SK-N-SH (cell line): ENCODE data around the gene HK3. TPM values are rescaled to one million over a fixed set of nuclear protein-coding genes. Genes with fewer than 3 reads are reported as not detected.

Source experiments
- CTCF ChIA-PET: fragments of 300-600, 350-600 bp; formaldehyde crosslinking; extraction: SDS; loops from one replicate; lab custom pipeline; 2021; lab: Yijun Ruan, JAX
- POLR2A ChIA-PET: fragments of 350-600 bp; sonication (Branson Sonifier 250); formaldehyde crosslinking; extraction: SDS; loops from one replicate; lab custom pipeline; 2020; ENCODE audit warnings: antibody characterized with exemption, inconsistent platforms; lab: Yijun Ruan, JAX
- DNase-seq: peaks from one replicate; pipeline ENCODE4 v3.0.0; 2012
- H2AFZ ChIP-seq: fragments of 200-600 bp; sonication (generic); 2 replicates; pipeline ENCODE4 v1.8.1; 2016; ENCODE audit warnings: antibody characterized with exemption, mild to moderate bottlenecking, low read depth
- H3F3A ChIP-seq: fragments of 200-600 bp; sonication (generic); replicated peaks from 2 replicates; pipeline ENCODE3; 2016; ENCODE audit warnings: antibody characterized with exemption, mild to moderate bottlenecking; ENCODE audit not compliant: insufficient read depth
- H3K27ac ChIP-seq, 2 experiments: fragments of 200-500 bp in 1 of 2; fragments of 200-600 bp in 1 of 2; sonication (Bioruptor generic) in 1 of 2; sonication (generic), shearing (Covaris generic) in 1 of 2; 2 replicates each; pipeline versions ENCODE4 v1.5.1 to v1.6.1; 2014 to 2016; ENCODE audit warnings: low read depth in 2 of 2, inconsistent platforms in 1 of 2, low read length in 1 of 2, mild to moderate bottlenecking in 1 of 2, mixed read lengths in 1 of 2
- H3K27me3 ChIP-seq: fragments of 200-600 bp; sonication (generic), shearing (Covaris generic); 2 replicates; pipeline ENCODE4 v1.6.1; 2016; ENCODE audit warnings: mixed run types; ENCODE audit not compliant: insufficient read depth
- H3K36me3 ChIP-seq, 2 experiments: fragments of 200-500 bp in 1 of 2; fragments of 200-600 bp in 1 of 2; sonication (Bioruptor generic) in 1 of 2; sonication (generic) in 1 of 2; replicated peaks in 1 of 2; 2 replicates each; pipeline versions ENCODE3 to v1.5.1; 2014 to 2016; ENCODE audit warnings: low read length in 1 of 2, mild to moderate bottlenecking in 1 of 2; ENCODE audit not compliant: insufficient read depth in 2 of 2, control insufficient read depth in 1 of 2
- H3K4me1 ChIP-seq, 2 experiments: fragments of 200-500 bp in 1 of 2; fragments of 200-600 bp in 1 of 2; sonication (Bioruptor generic) in 1 of 2; sonication (generic), shearing (Covaris generic) in 1 of 2; 2 replicates each; pipeline versions ENCODE4 v1.5.1 to v1.6.1; 2014 to 2016; ENCODE audit warnings: low read depth in 1 of 2, low read length in 1 of 2, mixed run types in 1 of 2; ENCODE audit not compliant: insufficient read depth in 2 of 2, control insufficient read depth in 1 of 2
- H3K4me2 ChIP-seq: fragments of 200-600 bp; sonication (generic), shearing (Covaris generic); 2 replicates; pipeline ENCODE4 v1.6.1; 2017; ENCODE audit warnings: mixed run types
- H3K4me3 ChIP-seq, 2 experiments: fragments of 200-500 bp in 1 of 2; fragments of 200-600 bp in 1 of 2; sonication (Bioruptor generic) in 1 of 2; sonication (generic), shearing (Covaris generic) in 1 of 2; 2 replicates each; pipeline versions ENCODE4 v1.5.1 to v1.8.1; 2014 to 2016; ENCODE audit warnings: low read depth in 2 of 2, inconsistent platforms in 1 of 2, low read length in 1 of 2, mild to moderate bottlenecking in 1 of 2, mixed read lengths in 1 of 2, moderate library complexity in 1 of 2
- H3K79me2 ChIP-seq: fragments of 200-600 bp; sonication (generic); 2 replicates; pipeline ENCODE4 v1.8.1; 2017; ENCODE audit warnings: mild to moderate bottlenecking; ENCODE audit not compliant: insufficient read depth
- H3K9ac ChIP-seq: fragments of 200-600 bp; sonication (generic); 2 replicates; pipeline ENCODE4 v1.6.1; 2017; ENCODE audit warnings: mixed run types
- H3K9me2 ChIP-seq: fragments of 200-600 bp; sonication (generic); 2 replicates; pipeline ENCODE4 v1.6.1; 2017; ENCODE audit warnings: mixed run types
- H3K9me3 ChIP-seq: fragments of 200-600 bp; sonication (generic); 2 replicates; pipeline ENCODE4 v1.6.1; 2017; ENCODE audit warnings: mixed run types, mild to moderate bottlenecking, moderate library complexity
- H4K20me1 ChIP-seq: fragments of 200-600 bp; sonication (generic); 2 replicates; pipeline ENCODE4 v1.6.1; 2017; ENCODE audit warnings: mild to moderate bottlenecking, mixed run types; ENCODE audit not compliant: insufficient read depth
- CHD2 ChIP-seq: fragments of 150-350 bp; IDR thresholded peaks from 2 replicates; pipeline ENCODE4 v1.6.1; 2018; ENCODE audit warnings: low read length; ENCODE audit not compliant: partially characterized antibody
- ELF1 ChIP-seq: IDR thresholded peaks from 2 replicates; pipeline ENCODE4 v1.4.0; 2012
- EP300 ChIP-seq, 2 experiments: IDR thresholded peaks; 2 replicates each; pipeline versions ENCODE4 v1.4.0 to v1.6.1; 2012; ENCODE audit warnings: borderline replicate concordance in 1 of 2, low read depth in 1 of 2, low read length in 1 of 2
- GABPA ChIP-seq: IDR thresholded peaks from 2 replicates; pipeline ENCODE4 v1.4.0; 2012; ENCODE audit warnings: low read depth, mild to moderate bottlenecking
- IRF3 ChIP-seq: fragments of 150-350 bp; IDR thresholded peaks from 2 replicates; pipeline ENCODE4 v1.6.1; 2016; ENCODE audit warnings: mild to moderate bottlenecking, low read depth, low read length
- NFIC ChIP-seq: IDR thresholded peaks from 2 replicates; pipeline ENCODE4 v1.4.0; 2012; ENCODE audit warnings: borderline replicate concordance
- NRF1 ChIP-seq: IDR thresholded peaks from 2 replicates; pipeline ENCODE4 v1.6.1; 2012; ENCODE audit warnings: low read depth, mild to moderate bottlenecking, low read length
- RAD21 ChIP-seq: IDR thresholded peaks from 2 replicates; pipeline ENCODE4 v1.6.1; 2012; ENCODE audit warnings: mild to moderate bottlenecking, low read length
- REST ChIP-seq: IDR thresholded peaks from 2 replicates; pipeline ENCODE4 v1.6.1; 2012; ENCODE audit warnings: mild to moderate bottlenecking, low read depth, low read length, moderate library complexity
- RXRA ChIP-seq: IDR thresholded peaks from 2 replicates; pipeline ENCODE4 v1.4.0; 2012; ENCODE audit warnings: low read depth, mild to moderate bottlenecking, borderline replicate concordance
- TAF1 ChIP-seq: IDR thresholded peaks from 2 replicates; pipeline ENCODE4 v1.6.1; 2012; ENCODE audit warnings: low read depth, mild to moderate bottlenecking, low read length, moderate library complexity, borderline replicate concordance
- polyA plus RNA-seq, 3 experiments: library from polyadenylated mRNA; depleted of rRNA; stranded (reverse); fragments of >200 nt; gene quantifications; 2 replicates each; pipeline ENCODE4 v1.2.3, GENCODE V29; 2012
- TF ChIP-seq, protein P1 (sequence below): IDR thresholded peaks from 2 replicates; pipeline ENCODE4 v1.4.0; 2012; ENCODE audit warnings: low read depth, borderline replicate concordance
- TF ChIP-seq, protein P2 (sequence below): IDR thresholded peaks from 2 replicates; pipeline ENCODE4; 2012

HK3 gene
- polyA plus RNA-seq, 1 of the 3 experiments (the other 2 are of a cell fraction) = 0.02 TPM

GRCh38 chr5:176916337-176916736 is 17.2 kb upstream of the HK3 start:
- Histone ChIP-seq H4K20me1 (no peaks in the 10 kb centered on the region; the same call in 1 of the 2 replicates), H3K9me3 (no peaks in the 10 kb centered on the region), H3K9ac (no peak overlapping the region), H3K79me2 (no peaks in the 10 kb centered on the region; the same call in none of the 2 replicates), H3K4me1 (no peaks in the 10 kb centered on the region), H3K4me3 (no peak overlapping the region), H2AFZ (no peak overlapping the region), H3K9me2 (no peaks in the 10 kb centered on the region), H3F3A (no peaks in the 10 kb centered on the region), H3K27me3 (no peaks in the 10 kb centered on the region), H3K4me2 (no peak overlapping the region), H3K27ac (no peak overlapping the region), H3K36me3 (peaks cover 13 to 26% of the 10 kb centered on the region in 2 experiments)
- POLR2A ChIA-PET = no interaction called here
- TF ChIP-seq IRF3 (no peak), GABPA (no peak), NFIC (no peak), ELF1 (no peak), RAD21 (no peak), REST (no peak), RXRA (no peak), CHD2 (no peak), EP300 (IDR thresholded peaks at IDR 0.05; ENCODE audit: borderline replicate concordance in 1 of 2, low read depth in 1 of 2, low read length in 1 of 2) (no peak), NRF1 (no peak), TAF1 (no peak)
- TF ChIP-seq, protein P1, sequence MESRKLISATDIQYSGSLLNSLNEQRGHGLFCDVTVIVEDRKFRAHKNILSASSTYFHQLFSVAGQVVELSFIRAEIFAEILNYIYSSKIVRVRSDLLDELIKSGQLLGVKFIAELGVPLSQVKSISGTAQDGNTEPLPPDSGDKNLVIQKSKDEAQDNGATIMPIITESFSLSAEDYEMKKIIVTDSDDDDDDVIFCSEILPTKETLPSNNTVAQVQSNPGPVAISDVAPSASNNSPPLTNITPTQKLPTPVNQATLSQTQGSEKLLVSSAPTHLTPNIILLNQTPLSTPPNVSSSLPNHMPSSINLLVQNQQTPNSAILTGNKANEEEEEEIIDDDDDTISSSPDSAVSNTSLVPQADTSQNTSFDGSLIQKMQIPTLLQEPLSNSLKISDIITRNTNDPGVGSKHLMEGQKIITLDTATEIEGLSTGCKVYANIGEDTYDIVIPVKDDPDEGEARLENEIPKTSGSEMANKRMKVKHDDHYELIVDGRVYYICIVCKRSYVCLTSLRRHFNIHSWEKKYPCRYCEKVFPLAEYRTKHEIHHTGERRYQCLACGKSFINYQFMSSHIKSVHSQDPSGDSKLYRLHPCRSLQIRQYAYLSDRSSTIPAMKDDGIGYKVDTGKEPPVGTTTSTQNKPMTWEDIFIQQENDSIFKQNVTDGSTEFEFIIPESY = no peak
- TF ChIP-seq, protein P2, sequence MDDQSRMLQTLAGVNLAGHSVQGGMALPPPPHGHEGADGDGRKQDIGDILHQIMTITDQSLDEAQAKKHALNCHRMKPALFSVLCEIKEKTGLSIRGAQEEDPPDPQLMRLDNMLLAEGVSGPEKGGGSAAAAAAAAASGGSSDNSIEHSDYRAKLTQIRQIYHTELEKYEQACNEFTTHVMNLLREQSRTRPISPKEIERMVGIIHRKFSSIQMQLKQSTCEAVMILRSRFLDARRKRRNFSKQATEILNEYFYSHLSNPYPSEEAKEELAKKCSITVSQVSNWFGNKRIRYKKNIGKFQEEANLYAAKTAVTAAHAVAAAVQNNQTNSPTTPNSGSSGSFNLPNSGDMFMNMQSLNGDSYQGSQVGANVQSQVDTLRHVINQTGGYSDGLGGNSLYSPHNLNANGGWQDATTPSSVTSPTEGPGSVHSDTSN = no peak
- DNase-seq = no peak
- CTCF ChIA-PET = interaction anchor here (1.0 to 1.8 kb wide), 5 partner anchors 10 to 256 kb away, joined by 3 to 5 read pairs (median 3); no protein-coding TSS in a partner anchor
